HuH-7 (cell line): ENCODE data around the gene HDAC4.

Source experiments
- DNase-seq: peaks from one replicate; pipeline ENCODE4 v3.0.0; 2011; ENCODE audit warnings: low spot score

HDAC4 gene

GRCh38 chr2:239348563-239349452 lies 52.0 kb downstream of the HDAC4 start:
- DNase-seq = peak; percentile 33

- no peak for DNase-seq
These were observed 54.1 kb downstream of the HDAC4 start for GRCh38 chr2:239346676-239347075.

- DNase-seq = no peak
These were observed 55.6 kb downstream of the HDAC4 start for GRCh38 chr2:239345251-239345650.

- DNase-seq = no peak
These were observed 56.0 kb downstream of the HDAC4 start for GRCh38 chr2:239344857-239345216.

- DNase-seq = no peak
These were observed 56.6 kb downstream of the HDAC4 start for GRCh38 chr2:239343946-239344856.

GRCh38 chr2:239343460-239343859 lies 57.4 kb downstream of the HDAC4 start:
- no peak for DNase-seq

- DNase-seq = no peak
These were observed 59.0 kb downstream of the HDAC4 start for GRCh38 chr2:239341840-239342239.

GRCh38 chr2:239341146-239341732 lies 59.6 kb downstream of the HDAC4 start:
- no peak for DNase-seq

- no peak for DNase-seq
These were observed 60.9 kb downstream of the HDAC4 start for GRCh38 chr2:239339726-239340601.

- DNase-seq = no peak
These were observed 61.6 kb downstream of the HDAC4 start for GRCh38 chr2:239339241-239339640.

GRCh38 chr2:239337877-239338484 lies 62.8 kb downstream of the HDAC4 start:
- DNase-seq = no peak

- DNase-seq = no peak
These were observed 63.5 kb downstream of the HDAC4 start for GRCh38 chr2:239337122-239337876.

- no peak for DNase-seq
These were observed 69.3 kb downstream of the HDAC4 start for GRCh38 chr2:239331560-239331959.

- no peak for DNase-seq
These were observed 70.0 kb downstream of the HDAC4 start for GRCh38 chr2:239330836-239331235.

- DNase-seq = no peak
These were observed 70.7 kb downstream of the HDAC4 start for GRCh38 chr2:239329972-239330572.

GRCh38 chr2:239329284-239329971 lies 71.4 kb downstream of the HDAC4 start:
- no peak for DNase-seq

GRCh38 chr2:239328351-239329191 lies 72.2 kb downstream of the HDAC4 start:
- DNase-seq = no peak
